Ectodermal cell (in vitro differentiated cells): Measurements from ENCODE around the gene COX6A2. TPM values are rescaled to one million over a fixed set of nuclear protein-coding genes. Genes with fewer than 3 reads are reported as not detected.

Source experiments
- H3K27ac ChIP-seq: 2 replicates; pipeline ENCODE4 v1.7.0; 2013; ENCODE audit warnings: mild to moderate bottlenecking, low read depth, low read length; ENCODE audit not compliant: insufficient read depth, poor library complexity, severe bottlenecking
- H3K27me3 ChIP-seq: 2 replicates; pipeline ENCODE4 v1.7.0; 2013; ENCODE audit warnings: mild to moderate bottlenecking, low read length; ENCODE audit not compliant: insufficient read depth, control insufficient read depth, poor library complexity, severe bottlenecking
- H3K36me3 ChIP-seq: one replicate; pipeline ENCODE4 v1.7.0; 2013; ENCODE audit warnings: low read length; ENCODE audit not compliant: control insufficient read depth, insufficient read depth
- H3K4me1 ChIP-seq: one replicate; pipeline ENCODE4 v1.7.0; 2013; ENCODE audit warnings: low read length; ENCODE audit not compliant: control insufficient read depth, insufficient read depth
- H3K4me3 ChIP-seq: 2 replicates; pipeline ENCODE4 v1.7.0; 2013; ENCODE audit warnings: low read depth, low read length, control low read depth; ENCODE audit not compliant: insufficient read depth
- H3K9me3 ChIP-seq: 2 replicates; pipeline ENCODE4 v1.7.0; 2013; ENCODE audit warnings: mild to moderate bottlenecking, low read length, moderate library complexity; ENCODE audit not compliant: control insufficient read depth
- WGBS, 2 experiments: methylation state at CpG; one replicate each; pipeline ENCODE4 v1.1.7; 2013; ENCODE audit warnings: missing lambda C conversion rate in 2 of 2; 5-methylcytosine and 5-hydroxymethylcytosine counted together
- polyA plus RNA-seq, 4 experiments: library from polyadenylated mRNA; stranded (reverse); fragments of 50-300 nt; gene quantifications; one replicate each; pipeline ENCODE4 v1.2.3, GENCODE V29; 2013

COX6A2 gene
- not detected for polyA plus RNA-seq (2013, experiment 1 of 4)
- not detected for polyA plus RNA-seq (2013, experiment 2 of 4)
- not detected for polyA plus RNA-seq (2013, experiment 3 of 4)
- polyA plus RNA-seq (2013, experiment 4 of 4) = not detected

- 93 to 96% methylated on average over 7 of the region's 7 CpGs for WGBS, 2 experiments
- H3K27me3 ChIP-seq = no peaks in the 10 kb centered on the region
- H3K36me3 ChIP-seq = no peaks in the 10 kb centered on the region
- peaks cover 3% of the 10 kb centered on the region for H3K4me1 ChIP-seq
- no peaks in the 10 kb centered on the region for H3K9me3 ChIP-seq
- H3K4me3 ChIP-seq = no peak within 1 kb of the TSS
- H3K27ac ChIP-seq = no peak within 1 kb of the TSS
Measured at GRCh38 chr16:31428279-31428597, at the start of gene COX6A2. Gene COX6A2 (minus strand): TSS chr16:31428360. CDS start chr16:31428325, 35 bp downstream.

DNA sequence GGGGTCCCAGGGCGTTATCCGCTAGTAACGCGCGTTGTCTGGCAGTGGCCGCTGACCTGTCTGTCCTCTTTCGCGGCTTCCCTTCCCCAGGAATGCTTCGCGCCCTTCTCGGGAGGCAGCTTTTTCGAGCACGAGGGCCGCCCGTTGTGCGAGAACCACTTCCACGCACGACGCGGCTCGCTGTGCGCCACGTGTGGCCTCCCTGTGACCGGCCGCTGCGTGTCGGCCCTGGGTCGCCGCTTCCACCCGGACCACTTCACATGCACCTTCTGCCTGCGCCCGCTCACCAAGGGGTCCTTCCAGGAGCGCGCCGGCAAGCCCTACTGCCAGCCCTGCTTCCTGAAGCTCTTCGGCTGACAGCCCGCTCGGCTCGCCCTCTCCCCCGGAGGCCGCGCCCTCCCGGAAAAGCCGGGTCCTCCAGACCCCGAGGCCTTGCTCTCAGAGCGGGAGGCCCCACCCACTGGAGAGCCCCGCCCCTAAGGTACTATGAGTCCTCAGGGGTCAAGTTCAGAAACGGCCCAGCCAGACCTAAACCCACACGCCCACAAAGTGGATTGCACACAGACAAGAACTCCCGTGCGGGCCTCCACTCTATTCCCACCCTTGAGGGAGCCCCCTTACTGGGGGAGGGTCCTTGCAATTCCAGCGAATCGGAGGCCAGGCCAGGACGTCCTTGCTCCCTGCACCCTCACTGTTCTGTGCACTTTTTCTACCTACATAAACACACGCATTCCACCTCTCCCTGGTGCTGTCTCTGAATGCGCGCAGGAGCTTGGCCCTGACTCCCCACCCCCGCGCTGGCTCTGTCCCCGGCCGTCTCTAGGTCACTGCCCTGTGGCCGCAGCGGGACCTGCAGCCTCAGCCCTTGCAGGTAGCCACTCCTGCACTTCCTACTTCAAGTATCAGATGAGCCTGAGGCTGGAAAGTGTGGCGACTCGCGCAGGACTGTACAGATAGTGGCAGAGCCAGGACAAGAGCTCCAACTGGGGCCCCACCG is 49.4 kb upstream of the COX6A2 start:
- Histone ChIP-seq H3K9me3 (no peaks in the 10 kb centered on the region), H3K4me3 (no peak overlapping the region), H3K27ac (no peak overlapping the region), H3K36me3 (no peaks in the 10 kb centered on the region), H3K4me1 (no peaks in the 10 kb centered on the region), H3K27me3 (peaks cover 74% of the 10 kb centered on the region)
- 70 to 76% methylated on average over 67 of the region's 67 CpGs for WGBS, 2 experiments

GRCh38 chr16:31476303-31477219 is 48.4 kb upstream of the COX6A2 start:
- H3K36me3 ChIP-seq = no peaks in the 10 kb centered on the region

GRCh38 chr16:31475946-31476302 is 47.8 kb upstream of the COX6A2 start:
- Histone ChIP-seq H3K9me3 (no peaks in the 10 kb centered on the region), H3K36me3 (no peaks in the 10 kb centered on the region), H3K4me1 (peaks cover 5% of the 10 kb centered on the region), H3K4me3 (no peak overlapping the region), H3K27me3 (peaks cover 80% of the 10 kb centered on the region), H3K27ac (no peak overlapping the region)
- WGBS, 2 experiments = 79 to 83% methylated on average over 26 of the region's 26 CpGs

More at GRCh38 chr16:31476303-31477219, 48.4 kb upstream of the COX6A2 start:
- Histone ChIP-seq H3K4me3 (peak overlapping the region; percentile 10), H3K9me3 (no peaks in the 10 kb centered on the region), H3K27ac (no peak overlapping the region), H3K27me3 (peaks cover 78% of the 10 kb centered on the region), H3K4me1 (peaks cover 3% of the 10 kb centered on the region)
- 73% methylated on average over 68 of the region's 68 CpGs for WGBS, 2 experiments

GRCh38 chr16:31474773-31475738 is 46.9 kb upstream of the COX6A2 start:
- Histone ChIP-seq H3K27ac (no peak overlapping the region), H3K36me3 (no peaks in the 10 kb centered on the region), H3K4me1 (peaks cover 5% of the 10 kb centered on the region), H3K27me3 (peaks cover 79% of the 10 kb centered on the region), H3K4me3 (no peak overlapping the region), H3K9me3 (no peaks in the 10 kb centered on the region)
- 92% methylated on average over 11 to 12 of the region's 12 CpGs for WGBS, 2 experiments

- WGBS, 2 experiments = 88 to 89% methylated on average over 12 of the region's 12 CpGs
- Histone ChIP-seq H3K27me3 (peaks cover 73% of the 10 kb centered on the region), H3K36me3 (no peaks in the 10 kb centered on the region)
Measured at GRCh38 chr16:31474173-31474714, 46.1 kb upstream of the COX6A2 start.

GRCh38 chr16:31473264-31473984 is 45.3 kb upstream of the COX6A2 start:
- peaks cover 5% of the 10 kb centered on the region for H3K4me1 ChIP-seq
- peaks cover 70% of the 10 kb centered on the region for H3K27me3 ChIP-seq
- 92 to 93% methylated on average over 17 of the region's 17 CpGs for WGBS, 2 experiments
- no peak overlapping the region for H3K4me3 ChIP-seq
- H3K27ac ChIP-seq = no peak overlapping the region
- no peaks in the 10 kb centered on the region for H3K36me3 ChIP-seq
- no peaks in the 10 kb centered on the region for H3K9me3 ChIP-seq

More at GRCh38 chr16:31474173-31474714, 46.1 kb upstream of the COX6A2 start:
- Histone ChIP-seq H3K27ac (no peak overlapping the region), H3K9me3 (no peaks in the 10 kb centered on the region), H3K4me1 (peaks cover 5% of the 10 kb centered on the region), H3K4me3 (no peak overlapping the region)

DNA sequence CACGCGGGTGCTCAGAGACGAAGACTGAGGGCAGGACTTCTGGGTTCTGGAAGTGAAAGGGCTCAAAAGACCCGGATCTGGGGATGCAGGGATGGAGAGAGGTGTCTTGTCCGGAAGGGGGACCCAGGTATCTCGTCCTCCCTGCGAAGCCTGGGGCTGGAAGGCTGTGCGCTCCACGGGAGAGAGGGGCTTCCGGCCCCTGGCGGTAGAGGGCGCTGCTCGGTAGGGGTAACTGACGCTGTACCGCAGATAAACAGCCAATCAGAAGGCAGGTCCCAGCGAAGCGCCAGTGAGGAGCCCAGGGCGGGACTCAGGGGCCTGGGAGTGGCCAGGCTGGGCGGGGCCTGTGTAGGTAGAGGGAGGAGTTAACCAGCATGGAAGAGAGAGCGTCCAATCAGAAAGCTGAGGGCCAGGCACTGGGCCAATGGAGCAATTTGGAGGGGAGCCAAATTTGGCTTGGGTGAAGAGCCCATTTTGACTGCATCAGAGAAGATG is 44.6 kb upstream of the COX6A2 start:
- Histone ChIP-seq H3K27ac (no peak overlapping the region), H3K27me3 (peaks cover 65% of the 10 kb centered on the region), H3K4me1 (peaks cover 5% of the 10 kb centered on the region), H3K36me3 (no peaks in the 10 kb centered on the region), H3K9me3 (no peaks in the 10 kb centered on the region), H3K4me3 (peak overlapping the region; percentile 45)
- WGBS, 2 experiments = 44 to 52% methylated on average over 20 of the region's 20 CpGs
